Measurements from ENCODE around the gene PTPRN2.

DNA sequence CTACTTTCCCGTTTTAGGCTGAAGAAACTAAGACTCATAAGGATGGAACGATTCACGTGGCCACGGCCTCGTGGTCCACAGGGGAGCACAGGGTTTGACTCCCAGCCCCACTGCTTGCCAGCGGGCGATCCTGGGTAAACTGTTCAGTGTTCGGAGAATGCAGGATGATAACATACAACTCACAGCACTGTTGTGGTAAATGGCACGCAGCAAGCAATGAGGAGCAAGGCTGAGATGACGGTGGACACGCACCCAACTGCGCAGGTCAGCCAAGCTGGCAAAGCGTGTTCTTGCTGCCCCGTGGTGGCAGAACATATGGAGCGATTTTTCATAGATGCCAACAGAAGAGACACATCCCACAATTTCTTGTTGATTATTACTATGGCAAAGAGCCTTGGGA, 978.1 kb downstream of the PTPRN2 start:
- TF ChIP-seq, protein P1, sequence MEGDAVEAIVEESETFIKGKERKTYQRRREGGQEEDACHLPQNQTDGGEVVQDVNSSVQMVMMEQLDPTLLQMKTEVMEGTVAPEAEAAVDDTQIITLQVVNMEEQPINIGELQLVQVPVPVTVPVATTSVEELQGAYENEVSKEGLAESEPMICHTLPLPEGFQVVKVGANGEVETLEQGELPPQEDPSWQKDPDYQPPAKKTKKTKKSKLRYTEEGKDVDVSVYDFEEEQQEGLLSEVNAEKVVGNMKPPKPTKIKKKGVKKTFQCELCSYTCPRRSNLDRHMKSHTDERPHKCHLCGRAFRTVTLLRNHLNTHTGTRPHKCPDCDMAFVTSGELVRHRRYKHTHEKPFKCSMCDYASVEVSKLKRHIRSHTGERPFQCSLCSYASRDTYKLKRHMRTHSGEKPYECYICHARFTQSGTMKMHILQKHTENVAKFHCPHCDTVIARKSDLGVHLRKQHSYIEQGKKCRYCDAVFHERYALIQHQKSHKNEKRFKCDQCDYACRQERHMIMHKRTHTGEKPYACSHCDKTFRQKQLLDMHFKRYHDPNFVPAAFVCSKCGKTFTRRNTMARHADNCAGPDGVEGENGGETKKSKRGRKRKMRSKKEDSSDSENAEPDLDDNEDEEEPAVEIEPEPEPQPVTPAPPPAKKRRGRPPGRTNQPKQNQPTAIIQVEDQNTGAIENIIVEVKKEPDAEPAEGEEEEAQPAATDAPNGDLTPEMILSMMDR (IDR thresholded peaks at IDR 0.05; ENCODE audit: low read depth, low read length), result no peak
- TF ChIP-seq POLR2A (IDR thresholded peaks at IDR 0.05; ENCODE audit: extremely low read depth, insufficient read length), result no peak
- TF ChIP-seq, protein P2, sequence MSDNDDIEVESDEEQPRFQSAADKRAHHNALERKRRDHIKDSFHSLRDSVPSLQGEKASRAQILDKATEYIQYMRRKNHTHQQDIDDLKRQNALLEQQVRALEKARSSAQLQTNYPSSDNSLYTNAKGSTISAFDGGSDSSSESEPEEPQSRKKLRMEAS (IDR thresholded peaks at IDR 0.05; ENCODE audit: low read depth, low read length), result no peak
